ENCODE measurements around the gene ETFA.
A peak's percentile ranks its signal among the peaks of the same experiment; 100 is the strongest.

ETFA gene

GRCh38 chr15:76340198-76340802 lies 29.0 kb upstream of the ETFA start:
- peak in 1 of 2 experiments; percentile 70 for DNase-seq

- DNase-seq: peak in 1 of 2 experiments; percentile 55
Measured at GRCh38 chr15:76339305-76340197, 28.3 kb upstream of the ETFA start.

GRCh38 chr15:76338486-76339304 lies 27.4 kb upstream of the ETFA start:
- peak; percentile 25 to 75 for DNase-seq

GRCh38 chr15:76337696-76338485 lies 26.6 kb upstream of the ETFA start:
- peak; percentile 49 to 81 for DNase-seq

GRCh38 chr15:76337059-76337695 lies 25.9 kb upstream of the ETFA start:
- peak; percentile 50 to 65 for DNase-seq

- DNase-seq: peak; percentile 94 to 98
Measured at GRCh38 chr15:76336254-76337058, 25.2 kb upstream of the ETFA start, which contains the start of gene ISL2. ISL2 (plus strand) TSS chr15:76336773; CDS start chr15:76336884, 111 bp downstream.

GRCh38 chr15:76335307-76336253 lies 24.3 kb upstream of the ETFA start:
- peak; percentile 37 to 73 for DNase-seq

- no peak for DNase-seq
Measured at GRCh38 chr15:76334438-76335306, 23.4 kb upstream of the ETFA start.

GRCh38 chr15:76333720-76334437 lies 22.6 kb upstream of the ETFA start:
- DNase-seq: peak in 1 of 2 experiments; percentile 24

- no peak for DNase-seq
Measured at GRCh38 chr15:76333309-76333708, 22.0 kb upstream of the ETFA start.

- DNase-seq: no peak
Measured at GRCh38 chr15:76332796-76333195, 21.5 kb upstream of the ETFA start.

- peak in 1 of 2 experiments; percentile 72 for DNase-seq
Measured at GRCh38 chr15:76330080-76330680, 18.9 kb upstream of the ETFA start.

- DNase-seq: peak; percentile 75 to 85
Measured at GRCh38 chr15:76328958-76329357, 17.7 kb upstream of the ETFA start.

GRCh38 chr15:76328106-76328696 lies 16.9 kb upstream of the ETFA start:
- no peak for DNase-seq

- no peak for DNase-seq
Measured at GRCh38 chr15:76327191-76328105, 16.2 kb upstream of the ETFA start.

GRCh38 chr15:76325704-76326103 lies 14.4 kb upstream of the ETFA start:
- no peak for DNase-seq

All from NCI-H526 (cell line).